ENCODE results near the gene ROBO2.

Gene ROBO2

DNA sequence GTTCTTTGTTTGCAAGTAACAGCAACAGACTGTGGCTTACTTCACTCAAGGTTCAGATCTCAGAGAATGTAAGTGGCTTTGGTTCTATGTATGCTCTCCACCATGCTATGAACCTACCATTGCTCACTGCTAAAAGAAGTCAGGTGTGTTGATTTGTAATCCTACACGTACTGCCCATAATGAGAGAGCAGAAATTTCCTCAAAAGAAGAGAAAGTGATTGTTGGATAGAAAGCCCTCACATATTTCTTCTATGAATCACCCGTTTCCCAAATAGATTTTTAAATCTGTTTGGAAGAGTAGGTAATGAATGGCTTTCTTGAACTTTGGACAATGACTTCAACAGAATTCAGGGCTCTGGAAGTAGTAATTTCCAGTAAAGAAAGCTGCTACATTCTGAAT, 565.4 kb downstream of the ROBO2 start:
- no peak for DNase-seq

DNA sequence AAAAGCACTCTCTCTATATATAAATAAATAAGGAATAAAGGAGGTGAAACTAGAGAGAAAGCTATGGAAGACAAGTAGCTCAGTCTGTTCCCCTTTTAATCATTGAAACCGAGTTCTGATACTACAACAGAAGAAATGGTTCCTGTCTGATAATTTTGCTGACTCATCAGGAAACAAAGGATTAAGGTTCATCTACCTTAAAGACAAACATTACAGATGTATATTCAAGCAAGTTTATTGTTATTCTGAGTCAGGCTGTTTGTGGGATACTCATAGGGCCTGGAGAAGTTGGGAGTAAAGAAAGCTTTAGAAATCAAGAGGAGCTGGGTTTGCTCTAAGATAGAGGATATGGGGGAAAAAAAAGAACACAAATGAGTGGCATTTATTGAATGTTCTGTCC, 566.0 kb downstream of the ROBO2 start:
- DNase-seq, result no peak

- DNase-seq, result no peak
Measured at GRCh38 chr3:77606372-77606771, 566.5 kb downstream of the ROBO2 start.

- DNase-seq, result no peak
Measured at GRCh38 chr3:77618686-77619085, 578.8 kb downstream of the ROBO2 start.

- no peak for DNase-seq
Measured at GRCh38 chr3:77620009-77620408, 580.1 kb downstream of the ROBO2 start.

GRCh38 chr3:77623500-77623899, 583.6 kb downstream of the ROBO2 start:
- DNase-seq, result no peak

- DNase-seq, result no peak
Measured at GRCh38 chr3:77626157-77626556, 586.3 kb downstream of the ROBO2 start.

- DNase-seq, result no peak
Measured at GRCh38 chr3:77648214-77648613, 608.3 kb downstream of the ROBO2 start.

GRCh38 chr3:77648664-77649063, 608.8 kb downstream of the ROBO2 start:
- no peak for DNase-seq

- DNase-seq, result no peak
Measured at GRCh38 chr3:77652624-77653023, 612.7 kb downstream of the ROBO2 start.

DNA sequence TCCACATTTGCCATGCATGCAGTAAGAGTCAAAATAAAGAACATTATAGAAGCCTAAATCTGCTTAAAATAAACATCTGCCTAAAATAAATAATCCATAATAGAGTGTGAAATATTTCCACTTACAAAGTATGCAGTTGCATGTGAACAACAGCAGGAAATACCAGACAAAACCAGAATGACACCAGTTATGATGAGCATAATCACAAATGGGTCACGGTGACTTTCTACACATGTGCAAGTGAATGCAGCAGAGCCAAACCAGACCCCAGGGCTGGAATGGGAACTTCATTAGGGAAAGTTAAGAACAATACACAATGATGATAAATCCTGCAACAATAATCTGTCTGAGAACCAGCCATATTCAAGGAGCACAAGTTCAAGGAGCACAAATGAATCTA, 615.5 kb downstream of the ROBO2 start:
- DNase-seq, result no peak

DNA sequence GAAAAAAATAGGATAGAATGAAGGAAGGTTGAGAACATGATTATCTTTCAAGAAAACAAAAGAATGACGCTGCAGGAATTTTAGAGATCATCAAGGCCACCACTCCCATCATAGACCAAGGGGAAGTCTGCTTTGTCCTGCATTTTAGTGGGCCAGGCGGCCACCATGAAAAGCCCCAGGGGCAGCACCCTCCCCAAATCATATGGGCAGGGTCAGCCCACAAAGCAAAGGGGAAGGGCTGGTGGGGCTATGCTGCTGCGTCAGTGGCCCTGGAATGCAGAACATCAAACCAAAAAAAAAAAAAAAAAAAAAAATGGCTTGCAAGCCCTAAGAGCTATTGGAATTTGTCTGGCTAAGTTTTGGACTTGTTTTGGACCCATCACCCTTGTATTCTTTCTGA, 620.8 kb downstream of the ROBO2 start:
- DNase-seq, result no peak

DNA sequence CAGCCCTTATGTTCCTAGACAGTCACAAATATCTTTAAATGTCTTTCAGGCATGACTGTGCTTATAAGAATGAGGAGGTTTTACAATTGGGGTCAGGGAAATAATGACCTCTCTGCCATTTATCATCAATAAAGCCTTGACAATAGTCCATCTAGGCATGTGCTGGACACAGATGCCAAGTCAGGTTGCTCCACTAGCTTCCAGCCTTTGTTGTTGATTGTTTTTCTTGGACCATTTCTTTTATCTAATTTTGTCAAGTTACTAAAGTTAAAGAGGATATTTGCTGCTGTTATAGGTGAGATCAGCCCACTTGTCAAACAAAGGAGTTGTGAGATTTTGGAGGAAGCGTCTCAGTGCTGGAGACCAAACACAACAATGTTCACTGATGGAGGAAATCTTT, 628.0 kb downstream of the ROBO2 start:
- no peak for DNase-seq

- DNase-seq, result no peak
Measured at GRCh38 chr3:77668376-77668775, 628.5 kb downstream of the ROBO2 start.

DNA sequence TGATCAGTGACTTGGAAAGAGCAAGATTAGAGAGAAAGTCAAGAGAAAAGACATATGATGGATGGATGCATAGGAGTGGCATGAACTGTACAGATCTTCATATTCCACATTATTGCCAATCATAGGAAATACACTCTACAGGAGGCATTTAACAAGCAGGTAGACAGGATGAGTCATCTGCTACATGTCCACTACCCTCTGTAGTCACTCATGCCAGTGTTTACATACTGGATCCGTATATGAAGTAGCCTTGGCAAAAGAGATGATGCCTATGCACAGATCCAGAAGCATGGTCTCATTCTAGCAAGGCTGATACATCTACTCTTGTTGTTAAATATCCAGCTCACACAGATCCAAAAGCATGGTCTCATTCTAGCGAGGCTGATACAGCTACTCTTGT, 632.1 kb downstream of the ROBO2 start:
- DNase-seq, result no peak

DNA sequence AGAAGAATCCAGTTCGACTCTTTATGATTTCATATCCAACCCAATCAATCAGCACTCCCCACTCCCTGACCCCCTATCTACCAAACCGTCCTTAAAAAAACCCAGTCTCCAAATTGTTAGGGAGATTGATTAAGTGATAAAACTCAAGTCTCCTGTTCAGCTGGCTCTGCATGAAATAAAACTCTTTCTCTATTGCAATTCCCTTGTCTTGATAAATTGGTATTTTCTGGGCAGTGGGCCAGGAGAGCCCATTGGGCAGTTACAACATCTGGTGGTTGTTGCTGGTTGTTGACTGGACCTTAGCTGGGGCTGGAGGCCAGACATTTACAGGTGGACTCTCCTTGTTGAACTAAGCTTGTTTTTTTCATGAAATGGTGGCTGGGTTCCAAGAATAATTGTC, 642.3 kb downstream of the ROBO2 start:
- no peak for DNase-seq

DNA sequence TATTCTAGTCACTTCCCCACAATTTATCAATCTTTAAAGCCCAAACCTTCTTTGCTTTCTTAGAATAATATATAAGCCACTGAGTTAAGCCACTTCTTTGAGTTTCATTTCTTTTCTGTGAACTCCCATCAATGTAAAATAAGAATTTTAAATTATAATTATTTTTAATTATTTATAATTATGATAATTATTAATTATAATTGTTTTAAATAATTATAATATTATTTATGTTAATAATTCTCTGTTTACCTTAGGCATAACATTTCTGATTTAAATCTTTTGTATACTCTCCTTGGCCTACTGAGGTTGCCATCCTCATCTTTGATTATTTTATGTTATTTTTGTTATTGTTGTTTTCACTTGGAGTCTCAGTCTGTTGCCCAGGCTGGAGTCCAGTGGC, 644.2 kb downstream of the ROBO2 start:
- DNase-seq, result no peak

DNA sequence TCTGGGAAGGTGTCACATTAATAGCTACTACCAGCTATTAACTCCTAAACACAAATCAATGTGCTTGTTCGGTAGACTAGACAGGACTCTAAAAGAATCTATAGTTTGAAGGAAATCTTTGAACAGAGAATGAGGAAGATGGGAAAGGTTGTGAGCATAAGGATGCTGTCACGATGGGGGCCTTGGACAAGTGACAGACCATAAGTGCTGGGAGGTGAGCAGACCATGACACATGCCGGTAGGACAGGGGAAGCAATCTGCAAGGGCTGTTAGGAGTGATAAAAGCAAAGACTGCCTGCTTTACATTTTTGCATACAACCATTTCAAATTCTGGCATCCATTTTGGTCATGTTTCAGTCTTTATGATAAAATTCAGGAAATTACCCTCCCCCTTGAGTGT, 645.8 kb downstream of the ROBO2 start:
- DNase-seq, result no peak

- no peak for DNase-seq
Measured at GRCh38 chr3:77686560-77686959, 646.7 kb downstream of the ROBO2 start.

GRCh38 chr3:77687545-77687944, 647.6 kb downstream of the ROBO2 start:
- DNase-seq, result no peak

- no peak for DNase-seq
Measured at GRCh38 chr3:77690284-77690845, 650.5 kb downstream of the ROBO2 start.

DNA sequence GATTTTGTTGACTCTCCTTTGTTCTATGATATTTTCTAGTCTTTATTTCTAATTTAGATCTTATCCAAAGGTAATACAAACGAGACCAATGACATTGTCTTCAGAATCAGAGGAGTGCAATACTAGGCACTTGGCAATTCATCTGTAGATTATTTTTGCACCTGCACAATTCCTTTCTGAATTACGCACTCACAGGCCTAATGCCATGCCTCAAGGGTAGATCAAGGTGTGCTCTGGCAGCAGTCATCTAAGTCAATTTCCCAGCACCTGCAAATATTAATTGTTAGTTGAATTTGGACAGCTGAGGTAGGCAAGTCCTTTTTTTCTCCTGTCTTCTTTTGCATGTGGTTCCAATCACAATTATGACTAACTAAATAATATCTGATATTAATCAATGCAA, 653.2 kb downstream of the ROBO2 start:
- DNase-seq, result no peak

GRCh38 chr3:77699125-77699691, 659.3 kb downstream of the ROBO2 start:
- DNase-seq, result no peak

All from stimulated activated CD4-positive, alpha-beta T cell treated with anti-CD3 and anti-CD28 coated beads, Interleukin-15, amount 100 ng/mL, for 24 hours (primary cell).